A172 (cell line): Measurements from ENCODE around the gene CNTF. TPM values are rescaled to one million over a fixed set of nuclear protein-coding genes. Genes with fewer than 3 reads are reported as not detected.
"Not testable (repeated sequence)": the region's sequence is repeated elsewhere in the genome, so short reads cannot be mapped to it uniquely, and the experiment has no call there.

Source experiments
- DNase-seq: peaks from one replicate; pipeline ENCODE4 v3.0.0-alpha.2; 2015; ENCODE audit warnings: low spot score
- total RNA-seq: library from RNA; depleted of rRNA; stranded (reverse); fragments of >200 nt; shearing (Covaris generic); gene quantifications from 2 replicates; pipeline ENCODE4 v1.2.3, GENCODE V29; 2014; rRNA removed

CNTF gene
- 0.07 and 0.41 TPM in 2 replicates for total RNA-seq

DNA sequence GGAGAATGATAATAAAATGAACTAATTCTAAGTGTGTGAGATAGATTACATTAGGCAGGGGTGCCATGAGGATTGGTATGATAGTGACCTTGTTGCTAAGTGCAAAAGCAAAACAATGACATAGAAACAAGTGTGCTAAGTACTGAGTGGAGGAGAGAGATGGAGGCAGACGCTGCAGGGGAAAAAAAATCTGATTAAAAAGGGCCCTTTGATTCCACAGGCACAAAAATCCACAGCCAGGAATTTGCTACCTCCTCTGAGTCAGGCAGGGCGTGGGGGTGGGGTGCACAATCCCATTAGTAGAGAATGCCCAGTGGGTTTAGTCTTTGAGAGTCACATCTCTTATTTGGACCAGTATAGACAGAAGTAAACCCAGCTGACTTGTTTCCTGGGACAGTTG lies at the start of gene CNTF:
TSS of gene CNTF (plus strand) at position 322 of the 400 bp plus-strand sequence. CDS start 88 bp downstream, outside the sequence.
- no peak for DNase-seq

DNA sequence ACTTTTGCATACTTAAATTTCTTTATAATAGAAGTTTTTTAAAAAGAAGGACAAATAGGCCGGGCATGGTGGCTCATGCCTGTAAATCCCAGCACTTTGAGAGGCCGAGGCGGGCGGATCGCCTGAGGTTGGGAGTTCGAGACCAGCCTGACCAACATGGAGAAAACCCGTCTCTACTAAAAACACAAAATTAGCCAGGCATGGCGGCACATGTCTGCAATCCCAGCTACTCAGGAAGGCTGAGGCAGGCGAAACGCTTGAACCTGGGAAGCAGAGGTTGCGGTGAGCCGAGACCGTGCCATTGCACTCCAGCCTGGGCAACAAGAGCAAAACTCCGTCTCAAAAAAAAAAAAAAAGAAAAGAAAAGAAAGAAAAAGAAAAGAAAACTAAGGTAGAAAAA lies 49.6 kb upstream of the CNTF start:
- DNase-seq = not testable (repeated sequence)

DNA sequence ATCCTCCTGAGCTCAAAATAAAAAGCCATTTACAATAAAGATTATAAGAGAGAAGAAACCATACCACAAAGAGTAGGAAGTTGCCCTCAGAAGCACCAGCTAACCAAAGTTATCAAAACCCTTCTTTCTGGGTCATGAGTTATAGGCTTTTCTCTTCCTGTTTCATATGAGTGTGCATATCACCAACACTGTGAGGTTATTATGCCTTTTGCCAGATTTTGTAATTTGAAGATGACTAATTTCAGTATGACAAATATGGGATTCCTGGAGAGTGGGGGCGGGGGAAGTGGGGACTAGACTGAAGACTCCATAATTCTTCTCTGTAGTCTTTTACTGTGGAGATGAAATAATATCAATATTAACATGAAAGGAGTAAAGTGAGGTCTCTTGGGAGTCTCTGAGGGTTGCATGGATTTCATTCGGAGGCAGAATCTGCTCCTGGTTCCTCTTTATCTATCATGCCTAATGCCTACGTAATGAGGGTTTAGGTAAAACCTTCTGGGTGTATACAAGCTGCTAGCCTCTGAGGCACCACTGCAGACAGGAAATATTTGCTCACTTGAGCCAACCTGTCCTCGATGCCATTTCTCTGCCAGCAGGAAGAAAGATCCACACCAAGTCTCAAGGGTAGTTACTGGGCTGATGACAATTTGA lies 48.9 kb upstream of the CNTF start:
- DNase-seq = peak; percentile 74

- DNase-seq = no peak
Measured at GRCh38 chr11:58574881-58575280, 47.6 kb upstream of the CNTF start.

DNA sequence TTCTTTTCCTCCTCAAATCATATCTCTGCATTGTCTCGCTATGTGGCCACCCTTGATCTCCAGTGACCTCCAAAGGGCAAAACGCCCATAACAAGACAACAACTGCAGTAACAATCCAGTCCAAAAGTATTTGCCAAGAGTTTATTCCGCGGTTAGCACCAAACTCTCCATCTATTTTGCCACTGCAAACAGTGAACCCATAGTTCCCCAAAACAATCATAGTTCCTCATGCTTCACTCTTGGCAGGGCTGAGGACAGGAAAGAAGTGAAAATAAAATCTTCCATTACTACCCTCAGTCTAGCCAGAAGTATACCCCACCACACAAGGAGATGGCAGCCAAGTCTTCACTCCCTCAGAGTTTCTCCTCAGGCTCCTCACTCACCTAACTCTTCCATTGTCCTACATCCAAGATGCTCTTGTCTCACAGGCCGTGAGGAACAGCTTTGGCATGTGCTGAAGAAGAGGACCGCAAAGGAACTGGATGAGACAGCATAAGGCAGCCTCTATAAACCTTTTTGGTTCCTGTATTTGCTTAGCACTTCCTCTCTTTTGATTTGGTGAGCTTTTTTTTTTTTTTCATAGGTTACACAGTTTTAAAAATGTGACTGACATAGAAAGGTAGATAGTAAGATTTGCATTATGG lies 47.0 kb upstream of the CNTF start, which contains the start of gene LPXN:
TSS of gene LPXN (minus strand) at position 480 of the 644 bp plus-strand sequence. CDS start at position 396, 84 bp downstream.
- DNase-seq = no peak

DNA sequence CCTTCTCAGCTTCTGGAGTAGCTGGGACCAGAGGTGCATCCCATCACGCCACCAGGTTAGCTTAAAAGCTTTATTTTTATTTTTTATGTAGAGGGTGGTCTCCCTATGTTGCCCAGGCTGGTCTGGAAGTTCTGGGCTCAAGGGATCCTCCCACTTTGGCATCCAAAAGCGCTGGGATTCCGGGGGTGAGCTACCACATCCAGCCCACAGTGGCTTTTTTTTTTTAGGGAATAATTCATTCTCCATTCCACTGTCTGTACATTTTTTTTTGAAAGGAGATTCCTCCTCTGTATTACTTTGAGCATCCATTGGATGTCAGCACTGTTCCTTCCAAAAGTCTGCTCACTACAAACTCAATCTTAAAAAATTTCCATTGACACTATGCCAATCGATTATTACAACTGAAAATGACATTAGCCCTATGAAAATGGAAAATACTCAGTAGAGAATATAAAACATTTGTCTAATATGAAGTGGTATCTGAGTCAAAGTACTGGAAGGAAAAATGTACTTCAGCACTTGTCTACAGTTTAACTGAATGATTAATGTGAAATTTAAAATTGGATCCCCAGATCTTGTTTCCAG lies 45.5 kb upstream of the CNTF start:
- DNase-seq = peak; percentile 30

DNA sequence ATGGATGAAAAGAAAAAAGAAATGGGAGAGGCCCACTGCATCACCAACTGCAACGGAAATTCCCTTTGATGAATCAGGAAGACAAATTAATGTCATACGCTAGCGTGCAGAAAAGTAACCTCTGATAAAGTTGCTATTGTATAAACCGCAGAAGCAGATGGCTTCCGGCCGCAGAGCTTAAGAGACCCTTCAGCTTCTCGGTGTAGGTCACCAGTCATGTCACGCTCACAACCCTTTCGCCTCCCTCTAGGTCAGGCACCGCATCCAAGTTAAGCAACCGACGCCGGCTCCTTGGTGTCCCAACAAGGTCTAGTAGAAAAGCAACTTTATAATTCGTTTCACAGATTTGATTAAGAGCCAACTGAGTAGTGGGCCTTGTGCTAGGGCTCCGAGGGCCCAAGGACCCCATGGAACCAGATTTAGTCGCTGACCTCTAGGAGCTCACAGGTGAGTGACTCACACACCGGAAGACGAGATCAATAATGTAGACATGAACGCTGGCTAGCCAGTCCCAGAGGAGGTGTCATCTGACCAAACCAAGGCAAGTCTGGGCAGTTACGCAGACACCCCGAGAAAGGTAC lies 44.8 kb upstream of the CNTF start:
- DNase-seq = peak; percentile 84

DNA sequence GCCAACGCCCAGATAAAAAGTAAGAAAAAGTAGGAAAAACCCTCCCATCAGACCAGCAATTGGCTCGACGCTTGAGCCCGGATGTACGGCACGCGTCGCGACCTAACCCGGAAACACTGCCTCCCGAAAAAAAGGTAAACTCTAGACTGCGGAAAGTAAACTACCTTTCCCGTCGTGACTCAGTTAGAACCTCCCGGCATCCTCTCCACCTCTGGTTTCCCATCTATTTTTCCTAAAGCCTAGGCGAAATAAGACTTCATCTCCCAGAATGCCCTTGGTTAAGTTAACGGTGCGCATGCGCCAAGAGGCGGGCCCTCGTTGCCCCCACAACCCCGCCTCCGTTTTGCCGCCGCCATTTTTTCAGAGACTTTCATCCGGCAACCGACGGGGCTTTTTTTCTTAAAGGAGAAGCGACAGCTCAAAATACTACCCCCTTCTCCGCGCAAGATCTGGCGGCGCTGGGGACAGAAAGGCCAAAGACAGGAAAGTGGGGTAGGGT lies 44.3 kb upstream of the CNTF start:
- peak; percentile 97 for DNase-seq

DNA sequence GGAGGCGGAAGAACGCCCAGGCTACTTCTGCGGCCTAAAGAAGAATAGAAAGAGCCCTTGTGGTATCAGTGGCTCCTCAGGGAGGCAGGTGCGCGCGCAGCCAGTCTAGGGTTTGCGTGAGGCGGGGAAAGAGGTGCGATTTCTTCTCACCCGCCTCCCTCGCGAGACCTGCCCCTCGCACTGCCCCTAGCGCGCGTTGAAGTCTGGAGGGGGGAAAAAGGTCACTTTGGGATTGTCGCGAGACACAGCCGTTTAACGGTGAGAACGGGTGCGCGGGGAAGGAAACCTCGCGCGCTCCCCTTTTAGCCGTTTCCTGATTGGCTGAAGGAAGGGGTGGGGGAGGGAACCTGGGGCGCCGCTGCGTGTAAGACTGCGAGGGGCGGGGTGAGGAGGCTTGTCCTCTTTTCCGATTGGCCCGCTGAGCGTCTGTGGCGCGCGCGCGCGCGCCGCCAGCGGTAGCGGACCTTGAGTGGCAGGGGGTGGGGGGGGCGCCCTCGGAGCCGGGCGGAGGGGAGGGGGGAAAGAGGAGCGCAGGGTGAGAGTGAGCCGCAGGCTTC lies 43.8 kb upstream of the CNTF start, which contains the start of gene ZFP91:
TSS of gene ZFP91 (plus strand) at position 429 of the 557 bp plus-strand sequence. CDS start 219 bp downstream, outside the sequence.
- DNase-seq = peak; percentile 93

GRCh38 chr11:58579192-58580129 lies 43.0 kb upstream of the CNTF start:
- DNase-seq = peak; percentile 77

GRCh38 chr11:58580311-58580710 lies 42.2 kb upstream of the CNTF start:
- no peak for DNase-seq

DNA sequence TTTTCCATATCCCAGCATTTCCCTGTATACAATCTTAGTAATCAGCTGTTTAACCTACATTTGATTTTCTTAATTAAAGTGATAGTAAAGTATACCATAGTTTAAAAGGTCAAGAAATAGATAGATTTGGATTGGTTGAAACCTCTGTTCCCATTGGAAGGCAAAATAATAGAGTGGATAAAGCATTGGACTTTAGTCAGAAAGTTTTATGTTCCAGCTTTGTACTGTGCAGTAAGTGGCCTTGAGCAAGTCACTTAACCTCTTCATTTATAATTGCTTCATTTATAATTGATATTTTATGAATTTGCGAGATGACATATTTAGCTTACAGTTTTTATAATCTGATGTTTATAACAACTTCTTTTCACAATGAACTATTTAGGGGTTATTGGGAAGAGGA lies 40.0 kb upstream of the CNTF start:
- no peak for DNase-seq

DNA sequence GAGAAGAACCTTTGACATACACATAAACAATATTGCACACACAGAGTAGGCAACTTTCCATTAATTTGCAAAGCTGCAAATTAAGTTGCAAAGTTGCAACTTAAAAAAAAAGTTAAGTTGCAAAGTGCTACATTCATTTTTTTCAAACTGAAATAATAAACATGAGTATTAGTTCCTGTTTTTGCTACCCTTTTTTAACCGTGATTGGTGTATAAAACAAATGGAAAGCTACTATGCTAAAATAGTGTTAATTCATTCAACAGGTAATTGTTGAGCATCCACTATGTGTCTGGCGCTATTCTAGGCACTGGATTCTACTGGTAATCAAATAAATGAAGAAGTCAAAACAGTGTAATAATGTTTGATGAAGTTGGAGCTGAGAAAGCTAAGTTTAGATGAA lies 35.5 kb upstream of the CNTF start:
- DNase-seq = no peak

- DNase-seq = no peak
Measured at GRCh38 chr11:58591659-58592058, 30.8 kb upstream of the CNTF start.

DNA sequence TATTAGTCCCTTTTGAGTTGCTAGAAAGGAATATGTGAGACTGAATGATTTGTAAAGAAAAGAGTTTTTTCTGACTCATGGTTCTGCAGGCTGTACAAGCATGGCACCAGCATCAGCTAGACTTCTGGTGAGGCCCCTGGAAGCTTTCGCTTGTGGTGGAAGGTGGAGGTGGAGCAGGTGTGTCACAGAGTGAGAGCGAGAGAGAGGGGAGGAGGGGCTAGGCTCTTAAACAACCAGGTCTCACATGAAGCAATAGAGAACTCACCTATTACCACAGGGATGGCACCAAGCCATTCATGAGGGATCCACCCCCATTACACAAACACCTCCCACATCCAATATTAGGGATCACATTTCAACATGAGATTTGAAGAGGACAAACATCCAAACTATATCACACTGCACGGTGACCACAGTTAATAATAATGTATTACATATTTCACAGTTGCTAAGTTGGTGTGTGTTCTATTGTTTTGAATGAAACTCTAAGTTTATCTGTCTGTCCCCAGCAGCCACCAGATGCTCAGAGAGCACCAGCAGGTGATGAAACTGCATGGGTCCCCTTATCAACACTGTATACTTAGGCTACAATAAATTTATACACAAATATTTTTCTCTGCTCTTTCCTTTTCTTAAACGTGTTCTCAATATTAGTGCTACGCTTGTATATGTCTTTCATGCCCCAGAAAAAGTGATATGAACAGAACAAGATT lies 29.5 kb upstream of the CNTF start:
- DNase-seq = no peak

GRCh38 chr11:58594826-58595225 lies 27.6 kb upstream of the CNTF start:
- no peak for DNase-seq

DNA sequence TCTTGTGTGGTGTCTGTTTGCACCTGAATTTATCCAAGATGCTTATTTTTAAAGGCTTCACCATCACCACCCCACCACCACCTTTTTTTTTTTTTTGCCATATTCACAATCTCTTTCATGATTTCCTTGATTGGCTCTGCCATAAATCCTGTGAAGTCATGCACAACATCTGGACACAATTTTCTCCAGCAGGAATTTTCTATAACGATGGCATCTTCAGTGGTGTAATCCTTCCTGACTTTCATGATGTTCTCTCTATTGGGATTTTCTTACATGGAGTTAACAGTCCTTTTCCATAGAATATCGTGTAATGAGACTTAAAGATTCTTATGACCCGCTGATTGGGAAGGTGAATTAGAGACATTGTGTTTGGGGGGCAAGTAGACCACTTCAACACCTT lies 25.8 kb upstream of the CNTF start:
- no peak for DNase-seq

DNA sequence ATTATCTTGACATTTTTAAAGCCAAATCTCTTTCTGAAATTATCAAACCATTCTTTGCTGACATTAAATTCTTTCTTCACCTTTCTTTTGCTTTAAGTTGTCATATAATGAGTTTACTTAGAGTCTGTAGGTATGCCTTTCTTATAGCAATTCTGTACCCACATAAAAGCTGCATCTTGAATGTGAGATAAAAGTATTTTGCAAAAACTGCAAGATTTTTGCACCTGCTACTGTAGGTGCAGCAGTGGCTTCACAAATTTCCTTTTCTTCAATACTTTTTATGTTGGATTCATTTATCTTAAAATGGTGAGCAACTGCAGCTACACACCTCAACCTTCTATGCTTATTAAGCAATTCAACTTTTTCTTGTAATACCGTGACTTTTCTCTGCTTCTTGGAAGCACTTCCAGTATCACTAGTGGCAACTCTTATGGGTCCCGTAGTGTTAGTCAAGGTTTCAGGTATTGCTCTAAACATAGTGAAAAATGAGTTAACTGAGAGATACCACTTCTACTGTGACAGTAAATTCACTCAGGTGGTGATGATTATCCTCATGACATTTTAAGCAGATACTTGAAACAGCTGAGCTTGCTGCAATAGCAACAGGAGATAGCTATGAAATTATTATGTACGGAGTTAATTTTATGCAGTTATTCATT lies 24.9 kb upstream of the CNTF start:
- DNase-seq = no peak

- no peak for DNase-seq
Measured at GRCh38 chr11:58600510-58600909, 22.0 kb upstream of the CNTF start.
